ENCODE results near the gene PDE12. TPM values are rescaled to one million over a fixed set of nuclear protein-coding genes. Genes with fewer than 3 reads are reported as not detected.

Gene PDE12
- total RNA-seq, 4 donors from 2014 or later, result 16.5 to 25.7 (median 19.8) TPM

GRCh38 chr3:57538465-57538864 is 17.6 kb upstream of the PDE12 start:
- Histone ChIP-seq H3K27me3 (no peaks in the 10 kb centered on the region), H3K36me3 (no peaks in the 10 kb centered on the region), H3K9me3 (no peaks in the 10 kb centered on the region), H3K4me3 (no peak overlapping the region), H3K27ac (no peak overlapping the region), H3K4me1 (no peaks in the 10 kb centered on the region)
- no peak for TF ChIP-seq POLR2A (IDR thresholded peaks at IDR 0.05)
- TF ChIP-seq, protein P1, sequence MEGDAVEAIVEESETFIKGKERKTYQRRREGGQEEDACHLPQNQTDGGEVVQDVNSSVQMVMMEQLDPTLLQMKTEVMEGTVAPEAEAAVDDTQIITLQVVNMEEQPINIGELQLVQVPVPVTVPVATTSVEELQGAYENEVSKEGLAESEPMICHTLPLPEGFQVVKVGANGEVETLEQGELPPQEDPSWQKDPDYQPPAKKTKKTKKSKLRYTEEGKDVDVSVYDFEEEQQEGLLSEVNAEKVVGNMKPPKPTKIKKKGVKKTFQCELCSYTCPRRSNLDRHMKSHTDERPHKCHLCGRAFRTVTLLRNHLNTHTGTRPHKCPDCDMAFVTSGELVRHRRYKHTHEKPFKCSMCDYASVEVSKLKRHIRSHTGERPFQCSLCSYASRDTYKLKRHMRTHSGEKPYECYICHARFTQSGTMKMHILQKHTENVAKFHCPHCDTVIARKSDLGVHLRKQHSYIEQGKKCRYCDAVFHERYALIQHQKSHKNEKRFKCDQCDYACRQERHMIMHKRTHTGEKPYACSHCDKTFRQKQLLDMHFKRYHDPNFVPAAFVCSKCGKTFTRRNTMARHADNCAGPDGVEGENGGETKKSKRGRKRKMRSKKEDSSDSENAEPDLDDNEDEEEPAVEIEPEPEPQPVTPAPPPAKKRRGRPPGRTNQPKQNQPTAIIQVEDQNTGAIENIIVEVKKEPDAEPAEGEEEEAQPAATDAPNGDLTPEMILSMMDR (IDR thresholded peaks at IDR 0.05 in 4 of 5, conservative IDR thresholded peaks at IDR 0.05 in 1 of 5), result no peak
- DNase-seq (no peak), ATAC-seq (no peak)
- intact Hi-C loops (cut with DNase I; ENCODE audit: low total_unique reads) (no loop called here), in situ Hi-C loops (cut with MboI; ENCODE audit: low sequenced_read_pairs in 4 of 4) (no loop called here)

GRCh38 chr3:57544181-57545125 is 11.6 kb upstream of the PDE12 start, which contains the start of gene DNAH12:
Gene DNAH12, minus strand, starts transcription at chr3:57544344. Its CDS starts 1,474 bp downstream, at chr3:57542870.
- H3K4me1 ChIP-seq, result no peaks in the 10 kb centered on the region
- TF ChIP-seq POLR2A (IDR thresholded peaks at IDR 0.05), result no peak
- TF ChIP-seq, protein P1 (IDR thresholded peaks at IDR 0.05 in 4 of 5, conservative IDR thresholded peaks at IDR 0.05 in 1 of 5), result no peak
- no peaks in the 10 kb centered on the region for H3K36me3 ChIP-seq
- DNase-seq (no peak), ATAC-seq (no peak)
- peaks cover 0 to 9% (median 0%) of the 10 kb centered on the region in 3 donors for H3K27me3 ChIP-seq
- H3K9me3 ChIP-seq, result no peaks in the 10 kb centered on the region
- intact Hi-C loops (cut with DNase I; ENCODE audit: low total_unique reads), result no loop called here
- H3K4me3 ChIP-seq, result no peak within 1 kb of the TSS
- in situ Hi-C loops (cut with MboI; ENCODE audit: low sequenced_read_pairs in 4 of 4), result no loop called here
- H3K27ac ChIP-seq, result no peak within 1 kb of the TSS

DNA sequence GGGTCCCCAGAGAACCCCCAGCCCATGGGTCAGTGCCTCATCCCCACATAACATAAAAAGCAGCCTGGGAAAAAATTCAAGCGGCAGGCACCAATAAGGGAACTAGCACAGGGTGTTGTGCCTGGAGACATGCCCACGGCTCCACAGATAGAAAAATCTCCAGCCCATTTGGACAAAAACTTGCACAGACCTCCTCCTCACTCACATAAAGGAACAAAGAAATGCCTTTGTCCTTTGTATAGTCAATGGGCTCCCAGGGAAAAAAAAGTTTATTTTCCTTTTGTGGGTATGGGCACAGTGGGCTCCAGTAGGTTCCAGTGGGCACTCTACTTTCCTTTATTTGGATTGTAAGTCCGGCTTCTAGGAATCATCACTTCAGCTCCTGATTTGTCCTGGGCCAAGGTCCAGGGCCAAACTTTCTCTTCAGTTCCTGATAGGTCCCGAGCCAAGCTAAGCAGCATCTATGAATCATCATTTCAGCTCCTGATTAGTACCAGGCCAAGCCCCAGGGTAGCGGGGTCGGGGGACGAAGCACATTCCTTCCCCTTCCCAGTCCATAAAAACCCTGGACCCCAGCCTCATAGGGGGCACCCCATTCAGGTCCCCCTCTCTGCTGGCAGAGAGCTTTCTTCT is 10.3 kb upstream of the PDE12 start:
- in situ Hi-C loops (cut with MboI; ENCODE audit: low sequenced_read_pairs in 4 of 4), result no loop called here
- Histone ChIP-seq H3K4me1 (no peaks in the 10 kb centered on the region), H3K4me3 (no peak overlapping the region), H3K27ac (no peak overlapping the region), H3K36me3 (no peaks in the 10 kb centered on the region), H3K9me3 (no peaks in the 10 kb centered on the region), H3K27me3 (peaks cover 0 to 9% (median 0%) of the 10 kb centered on the region in 3 donors)
- DNase-seq, result no peak
- intact Hi-C loops (cut with DNase I; ENCODE audit: low total_unique reads), result no loop called here
- ATAC-seq, result no peak
- TF ChIP-seq, protein P1 (IDR thresholded peaks at IDR 0.05 in 4 of 5, conservative IDR thresholded peaks at IDR 0.05 in 1 of 5), result no peak
- TF ChIP-seq POLR2A (IDR thresholded peaks at IDR 0.05), result no peak

DNA sequence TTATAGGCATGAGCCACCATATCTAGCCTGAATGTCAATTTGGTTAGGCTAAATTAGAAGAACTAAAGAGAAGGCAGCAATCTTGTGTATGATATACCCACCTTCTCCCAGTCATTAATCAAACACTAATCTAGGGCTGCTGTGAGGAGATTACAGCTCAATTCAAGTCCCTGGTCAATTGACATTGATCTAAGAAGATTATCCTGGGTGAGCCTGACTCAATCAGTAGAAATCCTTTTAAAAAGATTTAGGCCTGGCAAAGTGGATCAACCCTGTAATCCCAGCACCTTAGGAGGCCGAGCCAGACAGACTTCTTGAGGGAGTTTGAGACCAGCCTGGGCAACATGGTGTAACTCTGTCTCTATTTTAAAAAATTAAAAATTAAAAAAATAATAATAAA is 9.5 kb upstream of the PDE12 start:
- H3K9me3 ChIP-seq, result no peaks in the 10 kb centered on the region
- in situ Hi-C loops (cut with MboI; ENCODE audit: low sequenced_read_pairs in 4 of 4), result no loop called here
- DNase-seq (no peak), ATAC-seq (no peak)
- TF ChIP-seq, protein P1 (IDR thresholded peaks at IDR 0.05 in 4 of 5, conservative IDR thresholded peaks at IDR 0.05 in 1 of 5), result no peak
- no peak for TF ChIP-seq POLR2A (IDR thresholded peaks at IDR 0.05)
- no peaks in the 10 kb centered on the region for H3K36me3 ChIP-seq
- H3K27me3 ChIP-seq, result peaks cover 0 to 9% (median 0%) of the 10 kb centered on the region in 3 donors
- no peak overlapping the region for H3K27ac ChIP-seq
- H3K4me1 ChIP-seq, result no peaks in the 10 kb centered on the region
- intact Hi-C loops (cut with DNase I; ENCODE audit: low total_unique reads), result no loop called here
- no peak overlapping the region for H3K4me3 ChIP-seq
